HEK293 (cell line): ENCODE results near the gene SERINC3.

Source experiments
- CTCF ChIA-PET: fragments of 350-600 bp; formaldehyde crosslinking; extraction: SDS; loops from one replicate; lab custom pipeline; 2021; ENCODE audit warnings: antibody characterized with exemption; lab: Yijun Ruan, JAX
- POLR2A ChIA-PET: fragments of 300-600 bp; formaldehyde crosslinking; extraction: SDS; loops from one replicate; lab custom pipeline; 2020; ENCODE audit warnings: antibody characterized with exemption, inconsistent platforms; lab: Yijun Ruan, JAX
- H3K27ac ChIP-seq: fragments of 200-500 bp; sonication (Bioruptor generic); 2 replicates; pipeline ENCODE4 v1.5.1; 2014; ENCODE audit warnings: low read depth, low read length, control low read depth, inconsistent platforms; ENCODE audit errors: extremely low read depth
- H3K36me3 ChIP-seq, 2 experiments: fragments of 200-500 bp in 1 of 2; sonication (Bioruptor generic) in 1 of 2; 1 replicate in 1 of 2; 2 replicates in 1 of 2; pipeline ENCODE4 v1.5.1; 2014 to 2017; ENCODE audit warnings: inconsistent platforms in 2 of 2, low read length in 2 of 2; ENCODE audit not compliant: control insufficient read depth in 2 of 2, insufficient read depth in 1 of 2
- H3K4me1 ChIP-seq: fragments of 200-500 bp; sonication (Bioruptor generic); 2 replicates; pipeline ENCODE4 v1.5.1; 2014; ENCODE audit warnings: mild to moderate bottlenecking, low read length, inconsistent platforms; ENCODE audit not compliant: control insufficient read depth, insufficient read depth
- H3K4me3 ChIP-seq: 2 replicates; pipeline ENCODE4 v1.5.1; 2011; ENCODE audit warnings: low read depth, mild to moderate bottlenecking, control low read depth, low read length, moderate library complexity
- H3K9me3 ChIP-seq: fragments of 200-500 bp; sonication (Bioruptor generic); 2 replicates; pipeline ENCODE4 v1.5.1; 2014; ENCODE audit warnings: low read depth, low read length, inconsistent platforms; ENCODE audit not compliant: control insufficient read depth, insufficient read depth
- GLI2 ChIP-seq: fragments of 450-650 bp; formaldehyde crosslinking; IDR thresholded peaks from 2 replicates; pipeline ENCODE4; 2017; ENCODE audit warnings: missing biosample characterization, missing genetic modification characterization, low read depth, borderline replicate concordance
- HOXD13 ChIP-seq: sonication (generic); formaldehyde crosslinking; IDR thresholded peaks from 2 replicates; pipeline ENCODE4 v1.8.0; 2022; ENCODE audit warnings: missing genetic modification reagents, borderline replicate concordance
- KLF8 ChIP-seq: fragments of 450-650 bp; formaldehyde crosslinking; IDR thresholded peaks from 2 replicates; pipeline ENCODE4 v1.5.1; 2016; ENCODE audit warnings: missing biosample characterization, missing genetic modification characterization
- SALL2 ChIP-seq: fragments of 450-650 bp; formaldehyde crosslinking; IDR thresholded peaks from 2 replicates; pipeline ENCODE4 v1.5.0; 2017; ENCODE audit warnings: missing biosample characterization, mild to moderate bottlenecking, missing genetic modification characterization, borderline replicate concordance
- SETDB1 ChIP-seq: IDR thresholded peaks from one replicate; pipeline ENCODE4 v1.6.1; 2017; ENCODE audit warnings: mild to moderate bottlenecking, low read length, moderate library complexity, mixed read lengths; ENCODE audit not compliant: insufficient read length
- TRIM28 ChIP-seq: IDR thresholded peaks from 2 replicates; pipeline ENCODE4 v1.6.1; 2011; ENCODE audit warnings: low read length, control low read depth, borderline replicate concordance
- YY2 ChIP-seq: fragments of 450-650 bp; formaldehyde crosslinking; IDR thresholded peaks from 2 replicates; pipeline ENCODE4 v1.5.1; 2016; ENCODE audit warnings: missing biosample characterization, missing genetic modification characterization
- ZBTB20 ChIP-seq: fragments of 450-650 bp; formaldehyde crosslinking; IDR thresholded peaks from 2 replicates; pipeline ENCODE4 v1.5.1; 2016; ENCODE audit warnings: missing biosample characterization, missing genetic modification characterization
- ZBTB7A ChIP-seq: fragments of 450-650 bp; formaldehyde crosslinking; IDR thresholded peaks from 2 replicates; pipeline ENCODE4 v1.5.1; 2016; ENCODE audit warnings: low read depth, missing biosample characterization, missing genetic modification characterization
- ZEB2 ChIP-seq: fragments of 450-650 bp; formaldehyde crosslinking; IDR thresholded peaks from 2 replicates; pipeline ENCODE4 v1.5.1; 2016; ENCODE audit warnings: missing biosample characterization, missing genetic modification characterization
- ZNF155 ChIP-seq: fragments of 450-650 bp; formaldehyde crosslinking; IDR thresholded peaks from 2 replicates; pipeline ENCODE4 v1.5.1; 2016; ENCODE audit warnings: missing biosample characterization, missing genetic modification characterization
- ZNF184 ChIP-seq: fragments of 450-650 bp; IDR thresholded peaks from 2 replicates; pipeline ENCODE4 v1.5.1; 2018; ENCODE audit warnings: missing biosample characterization, mild to moderate bottlenecking, missing genetic modification characterization
- ZNF211 ChIP-seq: fragments of 450-650 bp; formaldehyde crosslinking; IDR thresholded peaks from 2 replicates; pipeline ENCODE4 v1.5.1; 2016; ENCODE audit warnings: low read depth, missing biosample characterization, missing genetic modification characterization
- ZNF362 ChIP-seq: fragments of 450-650 bp; formaldehyde crosslinking; IDR thresholded peaks from 2 replicates; pipeline ENCODE4 v1.5.1; 2016; ENCODE audit warnings: missing biosample characterization, missing genetic modification characterization
- ZNF529 ChIP-seq: fragments of 450-650 bp; formaldehyde crosslinking; IDR thresholded peaks from 2 replicates; pipeline ENCODE4 v1.5.1; 2017; ENCODE audit warnings: missing genetic modification characterization, missing biosample characterization; ENCODE audit not compliant: insufficient replicate concordance
- ZNF530 ChIP-seq: fragments of 450-650 bp; formaldehyde crosslinking; IDR thresholded peaks from 2 replicates; pipeline ENCODE4 v1.5.1; 2016; ENCODE audit warnings: low read depth, missing biosample characterization, missing genetic modification characterization
- ZNF548 ChIP-seq: fragments of 450-650 bp; formaldehyde crosslinking; IDR thresholded peaks from 2 replicates; pipeline ENCODE4 v1.5.1; 2016; ENCODE audit warnings: missing biosample characterization, missing genetic modification characterization
- ZNF600 ChIP-seq: fragments of 450-650 bp; formaldehyde crosslinking; IDR thresholded peaks from 2 replicates; pipeline ENCODE4 v1.5.1; 2016; ENCODE audit warnings: missing biosample characterization, missing genetic modification characterization
- ZNF658 ChIP-seq: fragments of 450-650 bp; formaldehyde crosslinking; IDR thresholded peaks from 2 replicates; pipeline ENCODE4; 2016; ENCODE audit warnings: missing biosample characterization, missing genetic modification characterization
- ZNF777 ChIP-seq: fragments of 450-650 bp; formaldehyde crosslinking; IDR thresholded peaks from 2 replicates; pipeline ENCODE4 v1.5.1; 2017; ENCODE audit warnings: missing biosample characterization, missing genetic modification characterization, borderline replicate concordance
- ZSCAN4 ChIP-seq: fragments of 450-650 bp; formaldehyde crosslinking; IDR thresholded peaks from 2 replicates; pipeline ENCODE4 v1.5.1; 2017; ENCODE audit warnings: missing biosample characterization, missing genetic modification characterization
- TF ChIP-seq, protein P1 (sequence below): fragments of 450-650 bp; formaldehyde crosslinking; IDR thresholded peaks from 2 replicates; pipeline ENCODE4 v1.5.1; 2016; ENCODE audit warnings: missing biosample characterization, missing genetic modification characterization, borderline replicate concordance
- TF ChIP-seq, protein P2 (sequence below): fragments of 450-650 bp; IDR thresholded peaks from 2 replicates; pipeline ENCODE4 v1.5.1; 2018; ENCODE audit warnings: missing biosample characterization, mild to moderate bottlenecking, missing genetic modification characterization
- TF ChIP-seq, protein P3 (sequence below): fragments of 450-650 bp; formaldehyde crosslinking; IDR thresholded peaks from 2 replicates; pipeline ENCODE4 v1.5.1; 2016; ENCODE audit warnings: missing biosample characterization, missing genetic modification characterization, borderline replicate concordance
- TF ChIP-seq, protein P4 (sequence below): fragments of 450-650 bp; formaldehyde crosslinking; IDR thresholded peaks from 2 replicates; pipeline ENCODE4 v1.5.1; 2017; ENCODE audit warnings: missing biosample characterization, missing genetic modification characterization

The SERINC3 gene

GRCh38 chr20:44552950-44553908, 31.4 kb upstream of the SERINC3 start:
- ChIA-PET CTCF (interaction anchor here (0.6 to 0.7 kb wide), 2 partner anchors 25 to 27 kb away, joined by 3 read pairs; no protein-coding TSS in a partner anchor), POLR2A (interaction anchor here (0.7 kb wide), 2 partner anchors 18 to 21 kb away, joined by 3 read pairs; no protein-coding TSS in a partner anchor)
- no peaks in the 10 kb centered on the region for H3K9me3 ChIP-seq
- no peaks in the 10 kb centered on the region for H3K36me3 ChIP-seq
- peaks cover 22% of the 10 kb centered on the region for H3K4me1 ChIP-seq
- H3K27ac ChIP-seq: peak overlapping the region; percentile 61
- H3K4me3 ChIP-seq: no peak overlapping the region
- TF ChIP-seq, protein P1, sequence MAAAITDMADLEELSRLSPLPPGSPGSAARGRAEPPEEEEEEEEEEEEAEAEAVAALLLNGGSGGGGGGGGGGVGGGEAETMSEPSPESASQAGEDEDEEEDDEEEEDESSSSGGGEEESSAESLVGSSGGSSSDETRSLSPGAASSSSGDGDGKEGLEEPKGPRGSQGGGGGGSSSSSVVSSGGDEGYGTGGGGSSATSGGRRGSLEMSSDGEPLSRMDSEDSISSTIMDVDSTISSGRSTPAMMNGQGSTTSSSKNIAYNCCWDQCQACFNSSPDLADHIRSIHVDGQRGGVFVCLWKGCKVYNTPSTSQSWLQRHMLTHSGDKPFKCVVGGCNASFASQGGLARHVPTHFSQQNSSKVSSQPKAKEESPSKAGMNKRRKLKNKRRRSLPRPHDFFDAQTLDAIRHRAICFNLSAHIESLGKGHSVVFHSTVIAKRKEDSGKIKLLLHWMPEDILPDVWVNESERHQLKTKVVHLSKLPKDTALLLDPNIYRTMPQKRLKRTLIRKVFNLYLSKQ (tag by site-specific recombination): no peak
- TF ChIP-seq ZNF777 (tag by site-specific recombination): no peak
- TF ChIP-seq ZNF548 (tag by site-specific recombination): no peak
- TF ChIP-seq ZNF658: no peak
- TF ChIP-seq, protein P2, sequence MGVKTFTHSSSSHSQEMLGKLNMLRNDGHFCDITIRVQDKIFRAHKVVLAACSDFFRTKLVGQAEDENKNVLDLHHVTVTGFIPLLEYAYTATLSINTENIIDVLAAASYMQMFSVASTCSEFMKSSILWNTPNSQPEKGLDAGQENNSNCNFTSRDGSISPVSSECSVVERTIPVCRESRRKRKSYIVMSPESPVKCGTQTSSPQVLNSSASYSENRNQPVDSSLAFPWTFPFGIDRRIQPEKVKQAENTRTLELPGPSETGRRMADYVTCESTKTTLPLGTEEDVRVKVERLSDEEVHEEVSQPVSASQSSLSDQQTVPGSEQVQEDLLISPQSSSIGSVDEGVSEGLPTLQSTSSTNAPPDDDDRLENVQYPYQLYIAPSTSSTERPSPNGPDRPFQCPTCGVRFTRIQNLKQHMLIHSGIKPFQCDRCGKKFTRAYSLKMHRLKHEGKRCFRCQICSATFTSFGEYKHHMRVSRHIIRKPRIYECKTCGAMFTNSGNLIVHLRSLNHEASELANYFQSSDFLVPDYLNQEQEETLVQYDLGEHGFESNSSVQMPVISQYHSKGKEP (tag by site-specific recombination): no peak
- TF ChIP-seq ZNF155 (tag by site-specific recombination): no peak
- TF ChIP-seq ZBTB7A (tag by site-specific recombination): no peak
- TF ChIP-seq ZNF184 (tag by site-specific recombination): peak; percentile 64; the same call in 1 of the 2 replicates
- TF ChIP-seq, protein P3, sequence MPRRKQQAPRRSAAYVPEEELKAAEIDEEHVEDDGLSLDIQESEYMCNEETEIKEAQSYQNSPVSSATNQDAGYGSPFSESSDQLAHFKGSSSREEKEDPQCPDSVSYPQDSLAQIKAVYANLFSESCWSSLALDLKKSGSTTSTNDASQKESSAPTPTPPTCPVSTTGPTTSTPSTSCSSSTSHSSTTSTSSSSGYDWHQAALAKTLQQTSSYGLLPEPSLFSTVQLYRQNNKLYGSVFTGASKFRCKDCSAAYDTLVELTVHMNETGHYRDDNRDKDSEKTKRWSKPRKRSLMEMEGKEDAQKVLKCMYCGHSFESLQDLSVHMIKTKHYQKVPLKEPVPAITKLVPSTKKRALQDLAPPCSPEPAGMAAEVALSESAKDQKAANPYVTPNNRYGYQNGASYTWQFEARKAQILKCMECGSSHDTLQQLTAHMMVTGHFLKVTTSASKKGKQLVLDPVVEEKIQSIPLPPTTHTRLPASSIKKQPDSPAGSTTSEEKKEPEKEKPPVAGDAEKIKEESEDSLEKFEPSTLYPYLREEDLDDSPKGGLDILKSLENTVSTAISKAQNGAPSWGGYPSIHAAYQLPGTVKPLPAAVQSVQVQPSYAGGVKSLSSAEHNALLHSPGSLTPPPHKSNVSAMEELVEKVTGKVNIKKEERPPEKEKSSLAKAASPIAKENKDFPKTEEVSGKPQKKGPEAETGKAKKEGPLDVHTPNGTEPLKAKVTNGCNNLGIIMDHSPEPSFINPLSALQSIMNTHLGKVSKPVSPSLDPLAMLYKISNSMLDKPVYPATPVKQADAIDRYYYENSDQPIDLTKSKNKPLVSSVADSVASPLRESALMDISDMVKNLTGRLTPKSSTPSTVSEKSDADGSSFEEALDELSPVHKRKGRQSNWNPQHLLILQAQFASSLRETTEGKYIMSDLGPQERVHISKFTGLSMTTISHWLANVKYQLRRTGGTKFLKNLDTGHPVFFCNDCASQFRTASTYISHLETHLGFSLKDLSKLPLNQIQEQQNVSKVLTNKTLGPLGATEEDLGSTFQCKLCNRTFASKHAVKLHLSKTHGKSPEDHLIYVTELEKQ (tag by site-specific recombination): peak; percentile 65; the same call in 1 of the 2 replicates
- TF ChIP-seq, protein P4, sequence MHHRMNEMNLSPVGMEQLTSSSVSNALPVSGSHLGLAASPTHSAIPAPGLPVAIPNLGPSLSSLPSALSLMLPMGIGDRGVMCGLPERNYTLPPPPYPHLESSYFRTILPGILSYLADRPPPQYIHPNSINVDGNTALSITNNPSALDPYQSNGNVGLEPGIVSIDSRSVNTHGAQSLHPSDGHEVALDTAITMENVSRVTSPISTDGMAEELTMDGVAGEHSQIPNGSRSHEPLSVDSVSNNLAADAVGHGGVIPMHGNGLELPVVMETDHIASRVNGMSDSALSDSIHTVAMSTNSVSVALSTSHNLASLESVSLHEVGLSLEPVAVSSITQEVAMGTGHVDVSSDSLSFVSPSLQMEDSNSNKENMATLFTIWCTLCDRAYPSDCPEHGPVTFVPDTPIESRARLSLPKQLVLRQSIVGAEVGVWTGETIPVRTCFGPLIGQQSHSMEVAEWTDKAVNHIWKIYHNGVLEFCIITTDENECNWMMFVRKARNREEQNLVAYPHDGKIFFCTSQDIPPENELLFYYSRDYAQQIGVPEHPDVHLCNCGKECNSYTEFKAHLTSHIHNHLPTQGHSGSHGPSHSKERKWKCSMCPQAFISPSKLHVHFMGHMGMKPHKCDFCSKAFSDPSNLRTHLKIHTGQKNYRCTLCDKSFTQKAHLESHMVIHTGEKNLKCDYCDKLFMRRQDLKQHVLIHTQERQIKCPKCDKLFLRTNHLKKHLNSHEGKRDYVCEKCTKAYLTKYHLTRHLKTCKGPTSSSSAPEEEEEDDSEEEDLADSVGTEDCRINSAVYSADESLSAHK (tag by site-specific recombination): no peak
- TF ChIP-seq GLI2 (tag by site-specific recombination): no peak; the same call in 1 of the 2 replicates
- TF ChIP-seq KLF8: no peak
- no peak for TF ChIP-seq HOXD13 (CRISPR knock-in tag)
- TF ChIP-seq ZNF362 (tag by site-specific recombination): peak; percentile 87
- TF ChIP-seq ZNF600 (tag by site-specific recombination): peak; percentile 82
- TF ChIP-seq ZEB2 (tag by site-specific recombination): peak; percentile 46; the same call in 1 of the 2 replicates
- TF ChIP-seq ZNF530: no peak
- TF ChIP-seq ZNF211: no peak
- TF ChIP-seq YY2 (tag by site-specific recombination): no peak
- no peak for TF ChIP-seq SETDB1
- no peak for TF ChIP-seq ZSCAN4 (tag by site-specific recombination)
- TF ChIP-seq ZNF529: no peak
- no peak for TF ChIP-seq SALL2
- TF ChIP-seq TRIM28: peak; percentile 73
- TF ChIP-seq ZBTB20 (tag by site-specific recombination): 0 out of 2 replicates have a peak, but pooled peaks have one; percentile 6
